ENCODE data around the gene MEGF9. TPM values are rescaled to one million over a fixed set of nuclear protein-coding genes. Genes with fewer than 3 reads are reported as not detected.

Gene MEGF9
- polyA plus RNA-seq, 1 of the 3 experiments (the other 2 are of a cell fraction) = 1.8 TPM

GRCh38 chr9:120702075-120702474 is 12.2 kb downstream of the MEGF9 start:
- H2AFZ ChIP-seq (ENCODE audit: low read depth) = no peak overlapping the region
- no peaks in the 10 kb centered on the region for H4K20me1 ChIP-seq (ENCODE audit: insufficient read depth)
- no peaks in the 10 kb centered on the region for H3K27me3 ChIP-seq (ENCODE audit: insufficient read depth)
- H3K79me2 ChIP-seq (ENCODE audit: insufficient read depth) = 0 out of 2 replicates have a peak, but pooled peaks cover 3% of the 10 kb centered on the region
- peak overlapping the region in 1 of 2 experiments; percentile 39; a peak in 1 of 4 replicates for H3K27ac ChIP-seq (ENCODE audit: low read depth in 2 of 2, low read length in 1 of 2)
- H3K9me2 ChIP-seq = no peaks in the 10 kb centered on the region
- H3K4me2 ChIP-seq = no peak overlapping the region
- no peak overlapping the region for H3K4me3 ChIP-seq (ENCODE audit: low read depth in 2 of 2, low read length in 1 of 2)
- no peak overlapping the region for H3K9ac ChIP-seq
- 38% methylated on average over 1 of the region's 1 CpG for WGBS (ENCODE audit: low lambda C conversion rate)
- no peaks in the 10 kb centered on the region for H3K36me3 ChIP-seq (replicated peaks in 1 of 2; ENCODE audit: control insufficient read depth in 1 of 2, insufficient read depth in 2 of 2, low read length in 1 of 2)
- CTCF ChIA-PET = interaction anchor here (1.9 to 2.0 kb wide), 2 partner anchors 16 to 82 kb away, joined by 4 to 10 read pairs; no protein-coding TSS in a partner anchor
- peaks cover 9 to 18% of the 10 kb centered on the region in 2 experiments for H3K4me1 ChIP-seq (ENCODE audit: control insufficient read depth in 1 of 2, insufficient read depth in 2 of 2, low read depth in 1 of 2, low read length in 1 of 2)
- POLR2A ChIA-PET = no interaction called here
- no peak for DNase-seq
- no peaks in the 10 kb centered on the region for H3K9me3 ChIP-seq
- H3F3A ChIP-seq (replicated peaks; ENCODE audit: insufficient read depth) = peaks cover 40% of the 10 kb centered on the region
- TF ChIP-seq TEAD4 (IDR thresholded peaks at IDR 0.05; ENCODE audit: borderline replicate concordance, insufficient read depth) = peak; percentile 59; the same call in 1 of the 2 replicates
- TF ChIP-seq TCF12 (IDR thresholded peaks at IDR 0.05) = peak; percentile 95
- TF ChIP-seq USF1 (IDR thresholded peaks at IDR 0.05; ENCODE audit: borderline replicate concordance, low read depth) = no peak
- TF ChIP-seq RXRA (IDR thresholded peaks at IDR 0.05; ENCODE audit: borderline replicate concordance, low read depth) = no peak
- no peak for TF ChIP-seq MAX (IDR thresholded peaks at IDR 0.05; ENCODE audit: low read depth)
- no peak for TF ChIP-seq REST (IDR thresholded peaks at IDR 0.05; ENCODE audit: low read depth, low read length)
- TF ChIP-seq MEF2A (IDR thresholded peaks at IDR 0.05; ENCODE audit: borderline replicate concordance, low read depth) = no peak
- no peak for TF ChIP-seq EZH2phosphoT487 (IDR thresholded peaks at IDR 0.05; ENCODE audit: borderline replicate concordance, low read depth)
- TF ChIP-seq MXI1 (IDR thresholded peaks at IDR 0.05; ENCODE audit: low read depth, low read length) = no peak
- TF ChIP-seq CTCF (IDR thresholded peaks at IDR 0.05) = no peak
- no peak for TF ChIP-seq FOXJ3 (CRISPR knock-in tag; IDR thresholded peaks at IDR 0.05)
- TF ChIP-seq YY1 (IDR thresholded peaks at IDR 0.05; ENCODE audit: low read depth) = no peak
- TF ChIP-seq ZBTB33 (IDR thresholded peaks at IDR 0.05; ENCODE audit: borderline replicate concordance, low read depth) = no peak
- TF ChIP-seq GABPA (IDR thresholded peaks at IDR 0.05; ENCODE audit: low read depth) = no peak
- TF ChIP-seq SIN3A (IDR thresholded peaks at IDR 0.05; ENCODE audit: borderline replicate concordance, low read depth, low read length) = no peak
- peak; percentile 40; the same call in 1 of the 2 replicates for TF ChIP-seq NFIC (IDR thresholded peaks at IDR 0.05; ENCODE audit: borderline replicate concordance)
- peak; percentile 65; the same call in 1 of the 2 replicates for TF ChIP-seq FOXM1 (IDR thresholded peaks at IDR 0.05; ENCODE audit: low read depth)
- TF ChIP-seq NRF1 (IDR thresholded peaks at IDR 0.05; ENCODE audit: low read depth, low read length) = no peak
- TF ChIP-seq CHD2 (IDR thresholded peaks at IDR 0.05; ENCODE audit: low read length, partially characterized antibody) = no peak
- no peak for TF ChIP-seq RFX5 (IDR thresholded peaks at IDR 0.05; ENCODE audit: low read length)
- no peak for TF ChIP-seq SMC3 (IDR thresholded peaks at IDR 0.05; ENCODE audit: low read depth, low read length)
- no peak for TF ChIP-seq RCOR1 (IDR thresholded peaks at IDR 0.05; ENCODE audit: low read length)
- TF ChIP-seq ELF1 (IDR thresholded peaks at IDR 0.05) = no peak
- peak; percentile 37; the same call in 1 of the 2 replicates for TF ChIP-seq FOSL2 (IDR thresholded peaks at IDR 0.05; ENCODE audit: borderline replicate concordance, low read depth)
- TF ChIP-seq JUND (IDR thresholded peaks at IDR 0.05) = peak; percentile 73
- no peak for TF ChIP-seq GATA2 (CRISPR knock-in tag; IDR thresholded peaks at IDR 0.05)
- TF ChIP-seq USF2 (IDR thresholded peaks at IDR 0.05; ENCODE audit: borderline replicate concordance, low read depth, low read length) = no peak

All from SK-N-SH (cell line).